IMR-90 (cell line): ENCODE results near the gene IL12A. TPM values are rescaled to one million over a fixed set of nuclear protein-coding genes. Genes with fewer than 3 reads are reported as not detected.

Experiments
- ATAC-seq: fragments of 200-7000 bp; cut with Tn5 transposase; 2 replicates; pipeline ENCODE4 v1.9.1; 2020; ENCODE audit warnings: low read depth, mild to moderate bottlenecking, moderate library complexity
- BruUV-seq: library from RNA; stranded (reverse); fragments of 400-500 nt; replicated peaks from 2 replicates; lab custom pipeline; 2021; lab: Mats Ljungman, UMichigan
- CTCF ChIA-PET: fragments of 300-600 bp; formaldehyde crosslinking; extraction: SDS; loops from one replicate; lab custom pipeline; 2021; ENCODE audit warnings: antibody characterized with exemption; lab: Yijun Ruan, JAX
- POLR2A ChIA-PET: fragments of 300-600 bp; sonication (Branson Sonifier 250); formaldehyde crosslinking; loops from one replicate; lab custom pipeline; 2022; ENCODE audit warnings: antibody characterized with exemption; ENCODE audit not compliant: unreplicated experiment; lab: Charles Lee
- DNase-seq: peaks from one replicate; pipeline ENCODE4 v3.0.0; 2013
- H2AFZ ChIP-seq: replicated peaks from 2 replicates; pipeline ENCODE3; 2013; ENCODE audit warnings: low read length, mild to moderate bottlenecking; ENCODE audit not compliant: poor library complexity
- H2AK5ac ChIP-seq: 2 replicates; pipeline ENCODE4 v1.6.1; 2013; ENCODE audit warnings: low read depth, low read length, inconsistent platforms
- H2AK9ac ChIP-seq: replicated peaks from 2 replicates; pipeline ENCODE3; 2013; ENCODE audit warnings: mild to moderate bottlenecking, low read depth, low read length, moderate library complexity; ENCODE audit not compliant: poor library complexity
- H2BK120ac ChIP-seq: 2 replicates; pipeline ENCODE4 v1.6.1; 2013; ENCODE audit warnings: low read depth, low read length, inconsistent platforms
- H2BK15ac ChIP-seq: 3 replicates; pipeline ENCODE4 v1.6.1; 2013; ENCODE audit warnings: low read depth, low read length, inconsistent platforms
- H2BK20ac ChIP-seq: 2 replicates; pipeline ENCODE4 v1.6.1; 2013; ENCODE audit warnings: low read depth, mild to moderate bottlenecking, inconsistent platforms, low read length, moderate library complexity
- H2BK5ac ChIP-seq: 2 replicates; pipeline ENCODE4 v1.6.1; 2013; ENCODE audit warnings: mild to moderate bottlenecking, low read depth, low read length, inconsistent platforms; ENCODE audit not compliant: poor library complexity, severe bottlenecking
- H3K14ac ChIP-seq: replicated peaks from 2 replicates; pipeline ENCODE4 v1.6.1; 2013; ENCODE audit warnings: low read depth, low read length, inconsistent platforms
- H3K18ac ChIP-seq: 2 replicates; pipeline ENCODE4 v1.6.1; 2013; ENCODE audit warnings: low read depth, low read length, control low read depth
- H3K23ac ChIP-seq: 2 replicates; pipeline ENCODE4 v1.6.1; 2013; ENCODE audit warnings: low read depth, low read length, inconsistent platforms
- H3K27ac ChIP-seq: 2 replicates; pipeline ENCODE4 v1.5.1; 2013; ENCODE audit warnings: mild to moderate bottlenecking, control low read depth, low read length; ENCODE audit not compliant: insufficient read depth
- H3K27me3 ChIP-seq: 2 replicates; pipeline ENCODE4 v1.6.1; 2013; ENCODE audit warnings: low read length; ENCODE audit not compliant: control insufficient read depth, insufficient read depth
- H3K36me3 ChIP-seq: 2 replicates; pipeline ENCODE4 v1.6.1; 2013; ENCODE audit warnings: low read length, mixed read lengths; ENCODE audit not compliant: control insufficient read depth, insufficient read depth
- H3K4ac ChIP-seq: 2 replicates; pipeline ENCODE4 v1.6.1; 2013; ENCODE audit warnings: low read depth, low read length, inconsistent platforms
- H3K4me1 ChIP-seq: 2 replicates; pipeline ENCODE4 v1.6.1; 2013; ENCODE audit warnings: low read length, mixed read lengths; ENCODE audit not compliant: control insufficient read depth, insufficient read depth
- H3K4me2 ChIP-seq: 2 replicates; pipeline ENCODE4 v1.6.1; 2013; ENCODE audit warnings: low read depth, mild to moderate bottlenecking, control low read depth, low read length, moderate library complexity
- H3K4me3 ChIP-seq: 2 replicates; pipeline ENCODE4 v1.5.1; 2013; ENCODE audit warnings: low read depth, mild to moderate bottlenecking, control low read depth, low read length, moderate library complexity; ENCODE audit not compliant: insufficient read depth
- H3K56ac ChIP-seq: 2 replicates; pipeline ENCODE4 v1.6.1; 2013; ENCODE audit warnings: low read length, inconsistent platforms; ENCODE audit not compliant: insufficient read depth; ENCODE audit errors: extremely low read depth
- H3K79me1 ChIP-seq, 2 experiments: 2 replicates each; pipeline ENCODE4 v1.6.1; 2013; ENCODE audit warnings: low read length in 2 of 2, inconsistent platforms in 1 of 2, low read depth in 1 of 2
- H3K9ac ChIP-seq: 2 replicates; pipeline ENCODE4 v1.6.1; 2013; ENCODE audit warnings: low read depth, low read length, control low read depth
- H3K9me1 ChIP-seq: 2 replicates; pipeline ENCODE4 v1.6.1; 2013; ENCODE audit warnings: low read length, inconsistent platforms; ENCODE audit not compliant: insufficient read depth
- H3K9me3 ChIP-seq: 2 replicates; pipeline ENCODE4 v1.6.1; 2013; ENCODE audit warnings: low read length; ENCODE audit not compliant: control insufficient read depth, insufficient read depth
- H4K20me1 ChIP-seq: 2 replicates; pipeline ENCODE4 v1.6.1; 2013; ENCODE audit warnings: low read length, inconsistent platforms; ENCODE audit not compliant: insufficient read depth
- H4K5ac ChIP-seq: 2 replicates; pipeline ENCODE4 v1.6.1; 2013; ENCODE audit warnings: mild to moderate bottlenecking, low read depth, low read length, control low read depth
- H4K8ac ChIP-seq, 2 experiments: 2 replicates each; pipeline ENCODE4 v1.6.1; 2013; ENCODE audit warnings: low read depth in 2 of 2, low read length in 2 of 2, control low read depth in 1 of 2, inconsistent platforms in 1 of 2
- H4K91ac ChIP-seq: 2 replicates; pipeline ENCODE4 v1.6.1; 2013; ENCODE audit warnings: low read depth, low read length, inconsistent platforms; ENCODE audit not compliant: insufficient read depth
- BHLHE40 ChIP-seq: fragments of 150-350 bp; IDR thresholded peaks from 2 replicates; pipeline ENCODE4 v1.6.1; 2016; ENCODE audit warnings: mild to moderate bottlenecking, low read depth, low read length
- CEBPB ChIP-seq: IDR thresholded peaks from 2 replicates; pipeline ENCODE4 v1.6.1; 2012; ENCODE audit warnings: low read depth, low read length, improper control_type of control experiment
- CHD1 ChIP-seq: IDR thresholded peaks from 2 replicates; pipeline ENCODE4 v1.6.1; 2012; ENCODE audit warnings: low read depth, low read length, improper control_type of control experiment
- FOS ChIP-seq: fragments of 150-350 bp; IDR thresholded peaks from 2 replicates; pipeline ENCODE4 v1.6.1; 2016; ENCODE audit warnings: low read depth, low read length
- MAFK ChIP-seq: IDR thresholded peaks from 2 replicates; pipeline ENCODE4 v1.6.1; 2012; ENCODE audit warnings: low read depth, low read length, improper control_type of control experiment
- MAZ ChIP-seq: IDR thresholded peaks from 2 replicates; pipeline ENCODE4 v1.6.1; 2012; ENCODE audit warnings: low read depth, mild to moderate bottlenecking, low read length, improper control_type of control experiment, moderate library complexity, borderline replicate concordance
- MXI1 ChIP-seq: IDR thresholded peaks from 2 replicates; pipeline ENCODE4 v1.6.1; 2012; ENCODE audit warnings: low read depth, mild to moderate bottlenecking, low read length, moderate library complexity, borderline replicate concordance
- RCOR1 ChIP-seq: IDR thresholded peaks from 2 replicates; pipeline ENCODE4 v1.6.1; 2012; ENCODE audit warnings: mild to moderate bottlenecking, low read length, improper control_type of control experiment; ENCODE audit not compliant: insufficient replicate concordance
- RFX5 ChIP-seq: IDR thresholded peaks from 2 replicates; pipeline ENCODE4 v1.8.0; 2012; ENCODE audit warnings: low read depth, mild to moderate bottlenecking, low read length, moderate library complexity
- SMC3 ChIP-seq: fragments of 150-350 bp; IDR thresholded peaks from 2 replicates; pipeline ENCODE4 v1.6.1; 2016; ENCODE audit warnings: low read depth, mild to moderate bottlenecking, antibody characterized with exemption, low read length, moderate library complexity
- WGBS, 2 experiments: methylation state at CpG; one replicate each; pipeline versions ENCODE4 v1.1.5 to v1.1.7; 2013; ENCODE audit warnings: missing lambda C conversion rate in 2 of 2; ENCODE audit not compliant: insufficient read length in 1 of 2; ENCODE audit errors: extremely low coverage in 2 of 2; 5-methylcytosine and 5-hydroxymethylcytosine counted together
- dilution Hi-C: fragments of 300-500 bp; cut with HindIII; formaldehyde crosslinking; loops from one replicate; pipeline ENCODE4 v1.14.3; 2018; ENCODE audit warnings: low sequenced_read_pairs; ENCODE audit not compliant: unreplicated experiment
- in situ Hi-C: fragments of 300-500 bp; cut with MboI; formaldehyde crosslinking; loops from 3 replicates; pipeline ENCODE4 v1.14.3; 2019; ENCODE audit warnings: low sequenced_read_pairs, inconsistent platforms, mixed read lengths
- intact Hi-C: fragments of 100-400 bp; cut with micrococcal nuclease; formaldehyde crosslinking; loops from 2 replicates; pipeline ENCODE4 v1.10.0; 2022
- polyA plus RNA-seq, 3 experiments: library from polyadenylated mRNA; depleted of rRNA; stranded (reverse); fragments of >200 nt; gene quantifications; 2 replicates each; pipeline ENCODE4 v1.2.3, GENCODE V29; 2012; ENCODE audit warnings: low replicate concordance in 1 of 3
- total RNA-seq: library from RNA; depleted of rRNA; stranded (reverse); fragments of >200 nt; gene quantifications from 2 replicates; pipeline ENCODE4 v1.2.3, GENCODE V29; 2012
- TF ChIP-seq, protein P1 (sequence below): conservative IDR thresholded peaks from 2 replicates; pipeline ENCODE4 v1.5.1; 2012; ENCODE audit warnings: mild to moderate bottlenecking, low read depth, low read length, improper control_type of control experiment
- TF ChIP-seq, protein P2 (sequence below): fragments of 150-350 bp; IDR thresholded peaks from 2 replicates; pipeline ENCODE4 v1.6.1; 2017; ENCODE audit warnings: mild to moderate bottlenecking, antibody characterized with exemption, low read length, low read depth

The IL12A gene
- total and polyA plus RNA-seq, 2 of the 4 experiments (the other 2 are of a cell fraction): 0.90 to 2.9 TPM

DNA sequence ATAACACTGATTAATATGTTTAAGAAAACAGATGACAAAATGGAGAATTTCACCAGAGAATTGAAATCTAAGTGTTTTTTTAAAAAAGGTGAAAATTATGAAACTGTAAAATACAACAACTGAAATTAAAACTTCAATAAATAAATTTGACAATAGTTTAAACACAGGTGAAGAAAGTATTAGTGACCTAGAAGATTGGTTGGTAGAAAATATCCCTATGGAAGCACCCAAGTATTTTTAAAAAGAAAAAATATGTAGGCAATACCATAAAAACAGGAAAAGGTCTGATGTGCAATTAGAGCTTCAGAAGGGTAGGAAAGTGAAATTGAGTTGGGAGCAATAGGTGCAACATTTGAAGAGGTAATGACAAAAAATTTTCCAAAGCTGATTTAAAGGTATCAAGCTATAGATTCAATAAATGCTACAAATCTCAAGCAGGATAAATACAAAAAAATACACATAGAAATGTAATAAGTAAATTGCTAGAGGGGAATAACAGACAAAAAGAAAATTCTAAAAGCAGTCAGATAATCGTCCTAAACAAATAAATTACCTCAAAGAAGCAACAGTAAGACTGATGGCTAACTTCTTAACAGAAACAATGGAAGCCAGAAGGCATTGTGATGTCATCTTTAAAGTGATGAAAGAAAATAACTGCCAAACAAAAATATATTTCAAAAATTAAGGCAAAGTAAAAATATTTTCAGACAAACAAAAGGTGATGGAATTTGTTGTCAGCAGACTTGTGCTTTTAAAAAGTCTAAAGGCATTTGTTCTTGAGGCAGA, 9.5 kb upstream of the IL12A start:
- dilution Hi-C loops: no loop called here
- 0 out of 2 replicates have a peak, but pooled peaks cover 1% of the 10 kb centered on the region for H3K4me1 ChIP-seq
- TF ChIP-seq MAZ (no peak), CHD1 (no peak), RCOR1 (no peak), FOS (no peak), BHLHE40 (no peak), RFX5 (no peak), MAFK (no peak), SMC3 (no peak), CEBPB (no peak), MXI1 (no peak)
- TF ChIP-seq, protein P1, sequence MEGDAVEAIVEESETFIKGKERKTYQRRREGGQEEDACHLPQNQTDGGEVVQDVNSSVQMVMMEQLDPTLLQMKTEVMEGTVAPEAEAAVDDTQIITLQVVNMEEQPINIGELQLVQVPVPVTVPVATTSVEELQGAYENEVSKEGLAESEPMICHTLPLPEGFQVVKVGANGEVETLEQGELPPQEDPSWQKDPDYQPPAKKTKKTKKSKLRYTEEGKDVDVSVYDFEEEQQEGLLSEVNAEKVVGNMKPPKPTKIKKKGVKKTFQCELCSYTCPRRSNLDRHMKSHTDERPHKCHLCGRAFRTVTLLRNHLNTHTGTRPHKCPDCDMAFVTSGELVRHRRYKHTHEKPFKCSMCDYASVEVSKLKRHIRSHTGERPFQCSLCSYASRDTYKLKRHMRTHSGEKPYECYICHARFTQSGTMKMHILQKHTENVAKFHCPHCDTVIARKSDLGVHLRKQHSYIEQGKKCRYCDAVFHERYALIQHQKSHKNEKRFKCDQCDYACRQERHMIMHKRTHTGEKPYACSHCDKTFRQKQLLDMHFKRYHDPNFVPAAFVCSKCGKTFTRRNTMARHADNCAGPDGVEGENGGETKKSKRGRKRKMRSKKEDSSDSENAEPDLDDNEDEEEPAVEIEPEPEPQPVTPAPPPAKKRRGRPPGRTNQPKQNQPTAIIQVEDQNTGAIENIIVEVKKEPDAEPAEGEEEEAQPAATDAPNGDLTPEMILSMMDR: no peak
- TF ChIP-seq, protein P2, sequence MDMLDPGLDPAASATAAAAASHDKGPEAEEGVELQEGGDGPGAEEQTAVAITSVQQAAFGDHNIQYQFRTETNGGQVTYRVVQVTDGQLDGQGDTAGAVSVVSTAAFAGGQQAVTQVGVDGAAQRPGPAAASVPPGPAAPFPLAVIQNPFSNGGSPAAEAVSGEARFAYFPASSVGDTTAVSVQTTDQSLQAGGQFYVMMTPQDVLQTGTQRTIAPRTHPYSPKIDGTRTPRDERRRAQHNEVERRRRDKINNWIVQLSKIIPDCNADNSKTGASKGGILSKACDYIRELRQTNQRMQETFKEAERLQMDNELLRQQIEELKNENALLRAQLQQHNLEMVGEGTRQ: no peak

More for the DNA sequence above, 9.5 kb upstream of the IL12A start:
- Histone ChIP-seq H3K27me3 (no peaks in the 10 kb centered on the region), H3K4me2 (no peak overlapping the region), H2BK15ac (no peak overlapping the region), H2AK5ac (no peak overlapping the region), H3K79me1 (no peaks in the 10 kb centered on the region), H3K9ac (no peak overlapping the region), H3K4me3 (no peak overlapping the region), H3K36me3 (no peaks in the 10 kb centered on the region), H4K91ac (no peak overlapping the region), H2AK9ac (no peak overlapping the region), H3K23ac (no peak overlapping the region), H2BK120ac (no peak overlapping the region), H3K27ac (no peak overlapping the region), H4K8ac (no peak overlapping the region), H3K14ac (no peak overlapping the region), H2AFZ (no peak overlapping the region), H4K5ac (no peak overlapping the region), H4K20me1 (no peaks in the 10 kb centered on the region), H2BK20ac (no peak overlapping the region), H2BK5ac (no peak overlapping the region), H3K18ac (no peak overlapping the region), H3K9me3 (no peaks in the 10 kb centered on the region), H3K9me1 (no peaks in the 10 kb centered on the region), H3K4ac (no peak overlapping the region), H3K56ac (no peak overlapping the region)
- WGBS, 2 experiments: no CpG with 5 or more reads among the region's 1 CpG
- no TSS peak for BruUV-seq
- DNase-seq (no peak), ATAC-seq (no peak)
- POLR2A ChIA-PET: no interaction called here
- intact Hi-C loops (no loop called here), in situ Hi-C loops (no loop called here)
- CTCF ChIA-PET: interaction anchor here (0.9 to 1.7 kb wide), 2 partner anchors 10 to 24 kb away, joined by 7 to 8 read pairs; partner anchors contain the start of gene IL12A
